RWPE2 (cell line): ENCODE data around the gene WDR86.

Source experiments
- ATAC-seq: fragments of 200-7000 bp; cut with Tn5 transposase; 3 replicates; pipeline ENCODE4 v1.9.1; 2021; ENCODE audit warnings: low read depth
- DNase-seq: peaks from one replicate; pipeline ENCODE4 v3.0.0-alpha.2; 2020; ENCODE audit warnings: low spot score
- H3K27ac ChIP-seq: fragments of 450-650 bp; 2 replicates; pipeline ENCODE4 v1.5.1; 2017; ENCODE audit warnings: mild to moderate bottlenecking; ENCODE audit not compliant: poor library complexity, severe bottlenecking
- H3K27me3 ChIP-seq: fragments of 250-450 bp; sonication (Bioruptor Pico); 2 replicates; pipeline ENCODE4 v1.5.1; 2021; ENCODE audit warnings: mild to moderate bottlenecking, moderate library complexity; ENCODE audit not compliant: insufficient read depth, poor library complexity, severe bottlenecking
- H3K36me3 ChIP-seq: fragments of 250-450 bp; sonication (Bioruptor Pico); 2 replicates; pipeline ENCODE4 v1.5.1; 2020; ENCODE audit warnings: low read depth, mild to moderate bottlenecking, moderate library complexity
- H3K4me1 ChIP-seq: fragments of 250-450 bp; sonication (Bioruptor Pico); 2 replicates; pipeline ENCODE4 v1.5.1; 2021; ENCODE audit warnings: mild to moderate bottlenecking, moderate library complexity; ENCODE audit not compliant: insufficient read depth, poor library complexity, severe bottlenecking
- H3K4me3 ChIP-seq: fragments of 250-450 bp; sonication (Bioruptor Pico); 2 replicates; pipeline ENCODE4 v1.5.1; 2021; ENCODE audit warnings: mild to moderate bottlenecking, moderate library complexity; ENCODE audit not compliant: severe bottlenecking
- H3K9me3 ChIP-seq: fragments of 250-450 bp; sonication (Bioruptor Pico); 2 replicates; pipeline ENCODE4 v1.5.1; 2021; ENCODE audit warnings: mild to moderate bottlenecking, moderate library complexity; ENCODE audit not compliant: severe bottlenecking
- TF ChIP-seq, protein P1 (sequence below): fragments of 450-650 bp; IDR thresholded peaks from one replicate; pipeline ENCODE4 v1.5.1; 2017; ENCODE audit warnings: mild to moderate bottlenecking, moderate library complexity; ENCODE audit not compliant: poor library complexity, severe bottlenecking

The WDR86 gene

DNA sequence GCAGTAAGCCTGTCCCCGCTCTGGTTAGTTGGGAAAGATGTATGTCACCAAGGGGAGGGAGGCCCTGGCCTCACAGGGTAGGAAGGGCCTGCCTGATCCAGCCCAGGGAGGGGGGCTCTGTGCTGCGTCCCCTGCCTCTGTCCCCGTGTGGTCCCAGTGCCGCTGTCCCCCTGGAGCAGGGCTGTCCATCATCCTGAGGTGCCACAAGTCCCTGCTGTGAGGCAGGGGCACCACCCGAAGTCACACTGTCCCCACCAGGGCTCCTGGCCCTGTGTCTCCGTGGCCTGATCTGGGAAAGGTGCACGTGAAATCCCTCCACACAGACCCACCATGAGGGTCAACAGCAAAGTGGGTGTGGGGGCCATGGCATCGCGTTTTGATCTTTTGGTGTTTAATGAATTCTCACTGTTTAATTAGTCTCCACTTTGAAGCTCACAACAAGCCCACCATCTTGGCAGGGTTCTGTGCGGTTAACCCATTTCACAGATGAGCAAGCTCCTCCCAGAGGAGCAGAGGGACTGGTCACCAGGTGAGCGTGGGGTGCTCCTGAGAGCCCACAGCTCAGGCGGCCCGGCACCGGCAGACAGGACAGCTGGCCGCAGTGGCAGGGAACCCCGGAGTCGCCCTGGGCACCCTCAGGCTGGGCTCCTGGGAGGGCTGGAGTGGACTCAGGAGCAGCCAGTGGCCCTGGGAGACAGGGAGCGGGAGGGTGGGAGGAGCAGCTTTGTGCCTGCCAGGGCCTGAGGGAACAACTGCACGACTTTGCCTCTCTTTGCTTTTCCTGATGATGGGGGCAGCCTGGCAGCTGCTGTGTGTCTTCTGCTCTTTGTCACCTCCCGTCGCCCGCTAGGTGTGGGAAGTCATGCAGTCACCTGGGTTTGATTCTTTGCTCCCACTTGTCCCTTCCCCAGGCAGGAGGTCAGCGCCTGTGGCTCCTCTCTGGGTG is 42.1 kb upstream of the WDR86 start:
- TF ChIP-seq, protein P1, sequence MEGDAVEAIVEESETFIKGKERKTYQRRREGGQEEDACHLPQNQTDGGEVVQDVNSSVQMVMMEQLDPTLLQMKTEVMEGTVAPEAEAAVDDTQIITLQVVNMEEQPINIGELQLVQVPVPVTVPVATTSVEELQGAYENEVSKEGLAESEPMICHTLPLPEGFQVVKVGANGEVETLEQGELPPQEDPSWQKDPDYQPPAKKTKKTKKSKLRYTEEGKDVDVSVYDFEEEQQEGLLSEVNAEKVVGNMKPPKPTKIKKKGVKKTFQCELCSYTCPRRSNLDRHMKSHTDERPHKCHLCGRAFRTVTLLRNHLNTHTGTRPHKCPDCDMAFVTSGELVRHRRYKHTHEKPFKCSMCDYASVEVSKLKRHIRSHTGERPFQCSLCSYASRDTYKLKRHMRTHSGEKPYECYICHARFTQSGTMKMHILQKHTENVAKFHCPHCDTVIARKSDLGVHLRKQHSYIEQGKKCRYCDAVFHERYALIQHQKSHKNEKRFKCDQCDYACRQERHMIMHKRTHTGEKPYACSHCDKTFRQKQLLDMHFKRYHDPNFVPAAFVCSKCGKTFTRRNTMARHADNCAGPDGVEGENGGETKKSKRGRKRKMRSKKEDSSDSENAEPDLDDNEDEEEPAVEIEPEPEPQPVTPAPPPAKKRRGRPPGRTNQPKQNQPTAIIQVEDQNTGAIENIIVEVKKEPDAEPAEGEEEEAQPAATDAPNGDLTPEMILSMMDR = no peak
- Histone ChIP-seq H3K4me3 (no peak overlapping the region), H3K36me3 (no peaks in the 10 kb centered on the region), H3K9me3 (no peaks in the 10 kb centered on the region), H3K4me1 (no peaks in the 10 kb centered on the region), H3K27me3 (no peaks in the 10 kb centered on the region), H3K27ac (no peak overlapping the region)
- ATAC-seq (no peak), DNase-seq (no peak)

DNA sequence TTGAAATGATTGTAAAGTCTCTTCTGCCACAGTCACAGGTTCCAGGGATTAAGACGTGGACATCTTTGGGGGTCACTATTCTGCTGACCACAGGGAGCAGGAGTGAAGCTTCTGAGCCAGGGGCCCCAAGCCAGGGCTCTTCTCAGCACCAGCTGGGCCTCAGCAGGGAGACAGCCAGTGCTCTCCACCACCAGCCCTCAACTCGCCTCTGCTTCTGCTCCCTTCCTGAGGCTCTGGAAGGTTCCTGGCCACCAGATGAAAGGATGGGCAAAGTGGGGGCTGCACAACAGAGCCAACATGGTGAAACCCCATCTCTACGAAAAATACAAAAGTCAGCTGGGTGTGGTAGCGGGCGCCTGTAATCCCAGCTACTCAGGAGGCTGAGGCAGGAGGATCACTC is 41.3 kb upstream of the WDR86 start:
- Histone ChIP-seq H3K27me3 (no peaks in the 10 kb centered on the region), H3K4me1 (no peaks in the 10 kb centered on the region), H3K9me3 (no peaks in the 10 kb centered on the region), H3K36me3 (no peaks in the 10 kb centered on the region), H3K4me3 (no peak overlapping the region), H3K27ac (no peak overlapping the region)
- no peak for DNase-seq
- ATAC-seq = no peak
- TF ChIP-seq, protein P1 = no peak

DNA sequence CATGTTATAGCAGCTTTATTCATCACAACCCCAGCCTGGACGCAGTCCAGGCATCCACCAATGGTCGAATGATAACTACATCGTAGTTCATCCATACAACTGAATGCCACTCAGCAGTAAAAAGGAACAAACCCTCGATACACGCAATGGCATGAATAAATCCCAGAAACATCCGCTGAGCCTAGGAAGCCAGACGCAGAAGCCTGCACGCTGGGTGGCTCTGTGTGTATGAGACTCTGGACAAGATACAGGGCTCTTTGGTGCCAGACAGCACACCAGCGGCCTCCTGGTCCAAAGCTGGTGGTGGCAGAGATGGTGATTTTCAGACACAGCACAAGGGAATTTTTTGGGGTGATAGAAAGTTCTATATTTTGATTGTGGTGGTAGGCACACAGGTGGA is 40.2 kb upstream of the WDR86 start:
- no peak overlapping the region for H3K27ac ChIP-seq
- no peak for ATAC-seq
- no peak overlapping the region for H3K4me3 ChIP-seq

DNA sequence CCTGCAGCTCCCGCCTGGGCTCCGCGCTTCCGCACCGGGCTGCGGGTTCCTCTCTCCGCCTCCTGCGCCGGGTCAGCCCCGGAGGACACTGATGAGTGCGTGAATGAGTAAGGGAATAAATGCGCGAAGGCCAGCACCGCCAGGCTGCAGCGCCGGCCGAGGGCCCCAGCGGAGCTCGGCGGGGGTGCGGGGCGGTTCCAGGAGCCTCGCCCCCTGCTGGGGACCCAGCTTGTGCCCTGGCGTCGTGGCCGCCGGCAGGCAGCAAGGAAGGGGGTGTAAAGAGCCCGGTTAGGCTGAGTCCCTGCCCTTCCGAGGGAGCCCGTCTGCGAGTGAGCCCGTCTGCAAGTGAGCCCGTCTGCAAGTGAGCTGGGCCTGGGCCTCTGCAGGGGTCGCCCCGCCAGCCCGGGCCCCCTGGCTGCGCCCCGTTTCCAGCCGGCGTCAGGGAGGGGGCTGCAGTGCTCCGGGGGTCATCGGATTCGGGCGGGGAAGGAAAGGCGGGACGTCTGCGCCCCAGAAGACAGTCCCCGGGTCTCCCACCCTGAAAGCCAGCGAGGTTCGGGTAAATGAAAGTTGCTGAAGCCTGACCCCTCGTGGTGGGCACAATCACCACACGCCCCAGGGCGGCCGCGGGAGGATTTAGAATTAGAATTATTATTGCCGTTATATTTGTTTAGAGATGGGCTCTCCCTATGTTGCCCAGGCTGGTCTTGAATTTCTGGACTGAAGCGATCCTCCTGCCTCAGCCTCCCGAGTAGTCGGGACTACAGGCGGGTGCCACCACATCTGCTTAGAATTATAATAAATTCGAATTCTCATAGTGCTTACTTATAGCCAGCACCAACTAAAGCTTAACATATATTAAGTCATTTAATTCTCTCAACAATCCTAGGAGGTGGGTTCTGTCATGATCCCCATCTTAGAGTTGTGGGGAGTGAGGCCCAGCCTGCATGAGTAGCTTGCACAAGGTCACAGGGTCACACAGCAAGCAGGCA is 38.7 kb upstream of the WDR86 start:
- no peaks in the 10 kb centered on the region for H3K4me1 ChIP-seq
- H3K27me3 ChIP-seq = no peaks in the 10 kb centered on the region
- TF ChIP-seq, protein P1 = peak; percentile 86
- ATAC-seq = peak; percentile 77
- peak overlapping the region; percentile 34 for H3K4me3 ChIP-seq
- H3K27ac ChIP-seq = no peak overlapping the region
- no peaks in the 10 kb centered on the region for H3K36me3 ChIP-seq
- DNase-seq = no peak
- no peaks in the 10 kb centered on the region for H3K9me3 ChIP-seq

More for the DNA sequence above, 40.2 kb upstream of the WDR86 start:
- Histone ChIP-seq H3K36me3 (no peaks in the 10 kb centered on the region), H3K27me3 (no peaks in the 10 kb centered on the region), H3K9me3 (no peaks in the 10 kb centered on the region), H3K4me1 (no peaks in the 10 kb centered on the region)
- no peak for DNase-seq
- TF ChIP-seq, protein P1 = no peak
